ACC112 (cell line): Measurements from ENCODE around the gene NOX5.

Experiments
- H2AFZ ChIP-seq: fragments of 200-600 bp; sonication (generic); one replicate; pipeline ENCODE4 v1.6.0; 2017; ENCODE audit warnings: antibody characterized with exemption, low read length; ENCODE audit not compliant: unreplicated experiment
- H3K27ac ChIP-seq: fragments of 200-600 bp; sonication (generic); 2 replicates; pipeline ENCODE4 v1.5.1; 2014; ENCODE audit warnings: low read depth, mild to moderate bottlenecking, antibody characterized with exemption, low read length, moderate library complexity
- H3K27me3 ChIP-seq: fragments of 200-600 bp; sonication (generic); 2 replicates; pipeline ENCODE4 v1.6.1; 2014; ENCODE audit warnings: mild to moderate bottlenecking, antibody characterized with exemption, low read length, moderate library complexity, mixed read lengths; ENCODE audit not compliant: insufficient read depth
- H3K36me3 ChIP-seq: fragments of 200-600 bp; sonication (generic); 2 replicates; pipeline ENCODE4 v1.6.1; 2016; ENCODE audit warnings: mild to moderate bottlenecking, antibody characterized with exemption, low read length, moderate library complexity, mixed read lengths; ENCODE audit not compliant: insufficient read depth
- H3K4me1 ChIP-seq: fragments of 200-600 bp; sonication (generic); one replicate; pipeline ENCODE4 v1.6.1; 2016; ENCODE audit warnings: low read length, mixed read lengths; ENCODE audit not compliant: insufficient read depth, unreplicated experiment, control insufficient read depth
- H3K4me3 ChIP-seq: fragments of 200-600 bp; sonication (generic); 2 replicates; pipeline ENCODE4 v1.5.1; 2014; ENCODE audit warnings: mild to moderate bottlenecking, low read depth, low read length
- H3K79me2 ChIP-seq: fragments of 200-600 bp; sonication (generic); one replicate; pipeline ENCODE4 v1.6.0; 2016; ENCODE audit warnings: low read length; ENCODE audit not compliant: control insufficient read depth, unreplicated experiment, insufficient read depth

Gene NOX5

DNA sequence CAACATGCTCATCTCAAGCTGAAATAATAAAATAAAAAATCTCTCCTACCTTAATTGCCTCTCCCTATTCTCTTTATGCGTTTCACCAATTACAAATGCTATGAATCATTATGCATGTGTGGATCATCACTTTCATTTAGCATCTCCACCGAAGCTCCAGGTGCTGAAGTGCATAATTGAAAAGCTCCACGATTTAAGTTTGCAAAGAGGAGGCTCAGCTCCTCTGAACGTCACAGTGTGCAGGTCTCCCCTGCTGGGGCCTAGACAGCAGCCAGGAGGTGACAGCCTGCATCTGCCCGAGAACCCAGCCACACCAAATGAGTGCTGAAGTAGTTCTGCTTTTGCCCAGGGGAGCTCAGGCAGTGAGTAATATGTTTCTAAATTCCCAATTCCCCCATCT is 85.4 kb downstream of the NOX5 start:
- H3K36me3 ChIP-seq: no peaks in the 10 kb centered on the region
- no peaks in the 10 kb centered on the region for H3K79me2 ChIP-seq
- H3K4me3 ChIP-seq: no peak overlapping the region
- H3K27me3 ChIP-seq: peaks cover 76% of the 10 kb centered on the region
- no peak overlapping the region for H2AFZ ChIP-seq
- H3K4me1 ChIP-seq: no peaks in the 10 kb centered on the region
- no peak overlapping the region for H3K27ac ChIP-seq

DNA sequence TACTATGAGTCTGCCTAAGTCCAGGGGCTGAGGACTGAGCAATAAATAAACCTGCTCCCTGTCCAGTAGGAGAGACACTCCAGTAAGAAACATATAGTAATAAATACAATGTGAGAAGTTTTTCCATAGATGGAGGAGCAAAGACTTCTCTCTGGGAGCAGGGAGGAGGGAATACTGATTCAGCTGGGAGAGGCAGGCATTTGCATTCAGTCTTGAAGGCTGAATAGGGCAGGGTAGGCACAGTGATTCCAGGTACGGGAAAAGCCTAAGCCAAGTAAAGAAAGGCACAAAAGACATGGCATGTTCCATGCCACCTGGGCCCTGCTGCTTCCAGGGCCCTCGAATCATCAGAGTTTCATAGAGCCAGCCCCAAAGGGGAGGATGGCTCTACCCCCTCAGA is 86.3 kb downstream of the NOX5 start:
- Histone ChIP-seq H3K36me3 (no peaks in the 10 kb centered on the region), H3K27me3 (peaks cover 76% of the 10 kb centered on the region), H2AFZ (no peak overlapping the region)

DNA sequence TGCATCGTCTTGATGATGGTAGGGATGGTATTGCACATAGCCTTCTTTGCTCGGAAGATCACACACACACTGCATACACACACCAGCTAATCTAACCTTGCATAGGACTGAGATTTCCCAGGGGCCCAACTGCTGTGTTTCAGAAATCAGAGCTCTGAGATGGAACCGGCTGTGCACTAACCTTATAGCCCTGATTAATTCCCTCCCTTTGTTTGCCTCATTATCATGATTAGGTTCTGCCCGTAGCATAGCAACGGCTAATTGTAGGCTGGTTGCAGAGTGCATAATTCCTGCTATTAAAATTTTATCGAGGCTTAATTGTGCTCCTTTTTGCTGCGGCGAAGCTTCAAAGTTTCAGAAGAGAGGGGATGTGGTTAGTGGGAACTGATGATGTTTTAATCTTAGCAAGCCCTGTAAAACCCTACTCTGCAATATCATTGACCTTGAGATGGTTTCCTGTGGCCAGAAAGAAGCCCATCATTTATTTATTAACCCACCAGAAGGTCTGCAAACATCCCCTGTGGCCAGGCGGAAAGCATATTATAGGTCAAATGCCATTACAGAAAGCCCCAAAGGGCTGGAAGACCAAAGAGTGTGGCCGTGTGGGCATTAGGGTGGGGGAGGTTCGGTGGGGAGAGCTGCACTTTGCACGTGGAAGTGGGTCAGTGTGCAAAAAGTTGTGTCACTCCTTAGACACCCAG is 89.7 kb downstream of the NOX5 start:
- peaks cover 81% of the 10 kb centered on the region for H3K27me3 ChIP-seq
- H3K36me3 ChIP-seq: no peaks in the 10 kb centered on the region
- no peaks in the 10 kb centered on the region for H3K4me1 ChIP-seq
- H2AFZ ChIP-seq: no peak overlapping the region
- no peak overlapping the region for H3K4me3 ChIP-seq
- H3K79me2 ChIP-seq: no peaks in the 10 kb centered on the region
- H3K27ac ChIP-seq: no peak overlapping the region

More for the DNA sequence above, 86.3 kb downstream of the NOX5 start:
- Histone ChIP-seq H3K4me3 (no peak overlapping the region), H3K27ac (no peak overlapping the region), H3K4me1 (no peaks in the 10 kb centered on the region), H3K79me2 (no peaks in the 10 kb centered on the region)

DNA sequence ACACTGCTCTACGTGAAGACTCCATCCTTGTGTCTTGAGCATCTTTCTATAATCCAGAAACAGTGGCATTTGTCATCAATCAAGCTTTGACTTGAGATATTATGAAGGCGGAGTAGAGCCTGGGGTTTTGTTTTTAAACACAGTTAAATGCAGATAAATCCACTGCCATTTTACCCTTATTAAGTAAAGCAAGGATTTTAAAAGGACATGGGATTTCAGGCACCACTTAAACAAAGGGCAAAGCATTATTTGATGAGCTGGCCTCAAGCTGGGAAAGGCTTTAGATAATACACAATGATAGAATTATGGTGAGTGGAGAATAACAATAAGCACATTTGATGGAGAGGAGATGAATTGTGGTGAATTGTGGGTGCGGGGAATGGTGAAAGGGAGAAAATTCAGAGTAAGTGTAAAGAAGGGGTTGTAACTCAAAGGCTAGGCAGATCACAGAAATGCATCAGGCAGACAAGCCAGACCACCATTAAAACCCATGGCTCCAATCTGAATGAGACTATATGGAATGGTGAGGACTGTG is 91.0 kb downstream of the NOX5 start:
- no peaks in the 10 kb centered on the region for H3K36me3 ChIP-seq
- peaks cover 92% of the 10 kb centered on the region for H3K27me3 ChIP-seq
- no peaks in the 10 kb centered on the region for H3K79me2 ChIP-seq
- H3K4me3 ChIP-seq: no peak overlapping the region
- no peak overlapping the region for H2AFZ ChIP-seq
- no peaks in the 10 kb centered on the region for H3K4me1 ChIP-seq
- no peak overlapping the region for H3K27ac ChIP-seq

DNA sequence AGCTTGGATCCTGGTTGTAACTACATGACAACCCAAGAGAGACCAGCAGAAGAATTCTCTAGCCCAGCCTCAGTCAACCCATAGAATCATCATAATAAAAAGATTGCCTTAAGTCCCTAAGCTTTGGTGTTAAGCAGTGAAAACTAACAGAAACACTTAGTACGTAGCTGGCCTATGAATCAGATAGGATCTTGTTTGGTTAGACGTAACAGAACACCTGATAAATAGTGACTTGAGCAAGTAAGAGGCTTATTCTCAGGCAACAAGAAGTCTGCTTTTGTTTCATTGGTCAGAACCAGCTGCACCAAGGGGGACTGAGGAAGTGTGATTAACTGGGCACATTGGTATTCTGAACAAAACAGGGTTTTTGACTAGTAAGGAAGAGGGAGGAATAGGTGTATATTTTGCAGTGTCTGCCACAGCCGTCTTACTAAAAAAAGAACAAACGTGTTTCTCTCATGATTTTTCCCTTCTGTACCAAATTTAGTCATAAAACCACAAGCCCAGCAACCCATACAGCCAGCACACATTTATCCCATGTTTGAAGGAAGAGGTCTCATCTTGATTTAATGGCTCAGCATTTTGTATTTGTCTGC is 92.6 kb downstream of the NOX5 start:
- H3K27me3 ChIP-seq: peaks cover 92% of the 10 kb centered on the region
- no peak overlapping the region for H2AFZ ChIP-seq
- H3K27ac ChIP-seq: no peak overlapping the region
- no peak overlapping the region for H3K4me3 ChIP-seq
- no peaks in the 10 kb centered on the region for H3K79me2 ChIP-seq
- H3K4me1 ChIP-seq: no peaks in the 10 kb centered on the region
- H3K36me3 ChIP-seq: no peaks in the 10 kb centered on the region
